ENCODE measurements around the gene ADAMTS19. TPM values are rescaled to one million over a fixed set of nuclear protein-coding genes. Genes with fewer than 3 reads are reported as not detected.

ADAMTS19 gene
- total RNA-seq, 2 donors from 2014 or later, result not detected

DNA sequence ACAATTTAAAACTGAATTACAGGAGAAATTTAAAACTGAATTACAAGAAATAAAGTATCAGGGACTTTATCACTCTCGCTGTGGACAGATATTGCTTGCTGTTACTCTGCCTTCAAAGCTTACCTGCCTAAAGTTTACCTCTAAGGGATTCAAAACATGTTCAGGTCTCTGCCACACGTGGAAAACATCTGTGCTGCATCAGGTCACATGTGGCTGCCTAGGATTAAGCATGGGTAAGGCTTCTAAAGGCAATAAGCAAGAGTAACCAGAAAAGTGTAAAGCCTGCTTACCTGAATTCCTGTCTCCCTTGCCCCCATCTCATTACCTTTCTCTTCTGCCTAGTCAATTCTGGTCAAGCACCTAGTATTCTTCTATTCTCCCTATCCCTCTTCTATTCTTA lies 306.7 kb downstream of the ADAMTS19 start:
- Mint-ChIP-seq H3K4me1 (no peaks in the 10 kb centered on the region), H3K27ac (no peak overlapping the region), H3K9me3 (no peaks in the 10 kb centered on the region), H3K27me3 (no peaks in the 10 kb centered on the region), H3K36me3 (ENCODE audit: low read depth) (no peaks in the 10 kb centered on the region), H3K4me3 (no peak overlapping the region)
- no peak for ATAC-seq (replicated peaks)

DNA sequence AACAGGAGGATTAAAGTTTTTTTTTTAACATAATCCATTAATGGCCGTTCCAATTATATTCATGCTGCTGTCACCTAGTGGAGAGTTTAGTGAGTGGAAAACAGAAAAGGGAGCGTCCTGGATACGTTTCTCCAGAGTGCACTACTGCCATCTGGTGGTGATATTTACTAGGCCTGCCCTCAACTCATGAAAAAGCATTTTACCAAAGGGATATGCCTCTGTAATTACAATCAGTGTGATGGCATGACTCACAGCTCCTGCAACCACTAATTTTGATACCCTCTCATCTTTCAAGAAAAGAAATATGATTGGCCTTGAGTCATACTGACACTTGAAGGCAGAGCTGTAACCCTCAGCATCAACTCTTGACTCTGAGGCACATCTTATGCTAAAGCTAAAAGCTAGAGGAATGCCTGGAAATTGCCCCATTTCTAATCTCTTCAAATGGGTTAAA lies 307.9 kb downstream of the ADAMTS19 start:
- no peaks in the 10 kb centered on the region for H3K9me3 Mint-ChIP-seq
- no peaks in the 10 kb centered on the region for H3K4me1 Mint-ChIP-seq
- no peak overlapping the region for H3K27ac Mint-ChIP-seq
- H3K4me3 Mint-ChIP-seq, result no peak overlapping the region
- H3K27me3 Mint-ChIP-seq, result no peaks in the 10 kb centered on the region
- peak; percentile 96 for ATAC-seq (replicated peaks)
- no peaks in the 10 kb centered on the region for H3K36me3 Mint-ChIP-seq (ENCODE audit: low read depth)

DNA sequence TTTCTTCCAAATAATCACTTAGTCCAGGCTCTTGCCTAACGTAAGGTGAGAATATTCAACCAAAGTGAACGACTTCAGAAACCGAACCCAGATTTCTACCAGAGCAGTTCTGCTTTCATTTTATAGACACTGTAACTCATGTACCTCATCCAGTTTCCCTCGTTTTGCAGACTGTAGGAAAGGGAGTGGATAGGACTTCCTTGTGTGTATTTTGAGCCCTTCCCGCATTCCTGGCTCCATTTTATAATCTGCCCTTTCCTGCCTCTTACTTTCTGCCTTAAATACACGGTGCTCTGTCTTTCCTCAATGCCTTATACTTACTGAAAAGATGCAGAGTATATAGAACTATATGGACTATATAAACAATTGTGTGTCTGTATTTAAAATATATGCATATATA lies 308.6 kb downstream of the ADAMTS19 start:
- Mint-ChIP-seq H3K27ac (no peak overlapping the region), H3K4me1 (no peaks in the 10 kb centered on the region), H3K4me3 (no peak overlapping the region), H3K27me3 (peaks cover 6% of the 10 kb centered on the region), H3K36me3 (ENCODE audit: low read depth) (no peaks in the 10 kb centered on the region), H3K9me3 (no peaks in the 10 kb centered on the region)
- no peak for ATAC-seq (replicated peaks)

DNA sequence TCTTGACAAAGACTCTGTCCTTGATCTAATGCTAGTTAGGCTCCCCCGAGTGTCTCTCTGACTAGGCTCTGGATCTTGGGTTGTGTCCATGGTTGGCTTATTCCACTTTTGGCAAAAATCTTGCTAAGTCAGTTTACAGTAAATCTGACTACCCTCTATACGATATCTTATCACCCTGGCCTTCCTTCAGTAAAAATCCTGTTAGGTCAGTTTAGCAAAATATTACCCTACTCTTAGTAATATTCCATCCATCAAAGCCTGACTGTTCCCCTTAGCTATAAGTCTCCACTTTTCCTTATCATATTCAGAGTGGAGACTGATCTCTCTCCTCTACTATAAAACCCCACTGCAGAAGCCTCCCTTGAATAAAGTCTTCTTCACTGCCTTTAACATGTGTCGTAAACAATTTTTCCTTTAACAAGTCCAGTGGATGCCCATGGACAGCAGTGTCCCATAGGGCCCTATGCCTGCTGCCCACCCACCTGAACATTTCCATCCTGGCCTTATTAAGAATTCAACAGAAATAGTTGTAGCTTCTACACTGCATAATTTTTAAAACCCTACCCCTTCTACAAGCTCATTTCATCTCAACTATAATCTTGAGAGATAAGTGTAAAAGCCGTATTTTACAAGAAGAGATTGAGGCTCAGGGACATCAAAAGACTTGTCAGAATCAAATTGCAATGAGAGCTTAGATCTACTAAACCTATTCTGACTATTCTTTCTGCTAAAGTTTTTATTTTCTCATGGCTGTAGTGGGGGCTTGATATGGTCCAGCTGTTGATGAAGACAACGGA lies 310.1 kb downstream of the ADAMTS19 start:
- ATAC-seq (replicated peaks), result no peak
- Mint-ChIP-seq H3K36me3 (ENCODE audit: low read depth) (no peaks in the 10 kb centered on the region), H3K9me3 (no peaks in the 10 kb centered on the region), H3K27me3 (peaks cover 6% of the 10 kb centered on the region), H3K27ac (no peak overlapping the region), H3K4me1 (no peaks in the 10 kb centered on the region), H3K4me3 (no peak overlapping the region)

DNA sequence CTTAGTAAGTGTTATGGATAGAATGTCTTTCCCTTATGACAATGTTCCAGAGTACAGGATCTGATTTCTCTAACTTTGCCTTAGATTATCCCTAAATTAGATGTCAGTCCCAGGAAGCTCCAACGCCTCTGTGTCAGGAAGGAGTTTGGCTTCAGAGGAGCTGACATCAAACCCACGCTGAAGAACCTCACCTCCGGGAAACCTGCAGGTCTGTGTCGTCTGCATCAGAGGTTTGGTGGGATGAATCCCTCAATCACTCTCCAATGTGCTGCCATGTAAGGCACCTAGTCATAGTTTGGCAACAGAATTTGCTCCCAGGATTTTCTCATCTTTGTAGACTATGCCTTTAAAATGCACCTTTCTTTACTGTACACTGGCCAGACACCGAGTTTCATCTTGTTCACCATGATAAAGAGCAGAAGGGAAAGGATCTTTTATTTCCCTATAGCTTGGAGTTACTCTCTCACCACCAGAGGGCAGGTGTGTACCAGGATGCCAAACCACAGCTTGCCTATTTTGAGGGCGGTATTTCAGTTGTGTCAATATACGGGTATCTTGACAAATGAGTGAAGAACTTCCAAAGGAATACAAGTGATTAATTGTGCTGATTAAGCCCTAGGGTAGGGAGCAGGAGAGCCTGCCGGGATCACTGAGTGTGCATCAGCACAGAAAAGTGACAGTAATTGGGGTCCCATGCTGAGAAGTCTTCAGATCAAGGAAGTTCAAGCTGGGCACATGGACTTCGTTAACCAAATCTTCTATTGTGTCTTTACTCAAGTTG lies 311.1 kb downstream of the ADAMTS19 start:
- Mint-ChIP-seq H3K36me3 (ENCODE audit: low read depth) (no peaks in the 10 kb centered on the region), H3K9me3 (no peaks in the 10 kb centered on the region), H3K4me1 (no peaks in the 10 kb centered on the region), H3K27ac (no peak overlapping the region), H3K4me3 (no peak overlapping the region), H3K27me3 (peaks cover 6% of the 10 kb centered on the region)
- ATAC-seq (replicated peaks), result peak; percentile 41

DNA sequence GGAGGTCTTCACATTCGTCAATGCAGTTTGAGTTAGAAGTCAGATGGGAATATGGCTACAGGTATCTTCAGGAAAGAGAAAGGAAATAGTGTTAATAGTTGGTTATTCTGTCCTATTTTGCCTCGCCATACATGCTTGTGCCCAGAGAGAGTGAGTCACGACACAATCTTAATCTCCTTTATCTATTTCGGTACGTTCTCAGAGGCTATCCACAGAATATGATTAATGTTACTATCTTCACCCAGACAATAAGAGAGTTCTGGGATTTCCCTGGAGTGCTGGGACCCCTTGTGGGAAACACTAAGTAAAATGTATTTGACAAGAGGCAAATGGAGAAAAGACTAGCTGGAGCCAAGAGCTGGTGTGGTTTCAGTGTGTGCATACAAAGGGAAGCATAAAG lies 313.3 kb downstream of the ADAMTS19 start:
- Mint-ChIP-seq H3K27me3 (peaks cover 6% of the 10 kb centered on the region), H3K9me3 (no peaks in the 10 kb centered on the region), H3K27ac (no peak overlapping the region), H3K4me1 (no peaks in the 10 kb centered on the region), H3K36me3 (ENCODE audit: low read depth) (no peaks in the 10 kb centered on the region), H3K4me3 (no peak overlapping the region)
- no peak for ATAC-seq (replicated peaks)

DNA sequence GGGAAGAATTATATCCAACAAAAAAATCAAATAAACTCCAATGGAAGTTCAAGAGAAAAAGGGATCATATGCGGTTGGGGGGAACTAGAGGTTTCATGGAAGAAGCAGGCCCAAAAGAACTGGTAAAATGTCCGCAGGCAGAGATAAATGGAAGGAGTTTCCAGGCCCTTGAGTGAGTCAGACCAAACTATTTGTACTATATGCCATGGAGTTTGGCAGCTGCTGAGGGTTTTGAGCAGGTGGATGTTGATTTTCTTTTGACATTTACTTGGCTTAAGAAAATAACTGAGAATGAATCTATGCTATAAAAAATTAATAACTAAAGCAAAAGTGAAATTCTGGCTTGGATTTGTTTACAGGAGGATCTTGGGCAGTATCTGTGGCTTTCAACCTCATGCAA lies 321.5 kb downstream of the ADAMTS19 start:
- no peaks in the 10 kb centered on the region for H3K9me3 Mint-ChIP-seq
- H3K27ac Mint-ChIP-seq, result no peak overlapping the region
- H3K36me3 Mint-ChIP-seq (ENCODE audit: low read depth), result no peaks in the 10 kb centered on the region
- H3K27me3 Mint-ChIP-seq, result peaks cover 16% of the 10 kb centered on the region
- H3K4me3 Mint-ChIP-seq, result no peak overlapping the region
- no peak for ATAC-seq (replicated peaks)
- no peaks in the 10 kb centered on the region for H3K4me1 Mint-ChIP-seq
